GM19240 (cell line): ENCODE measurements around the gene IQSEC3.
"Not testable (repeated sequence)": the region's sequence is repeated elsewhere in the genome, so short reads cannot be mapped to it uniquely, and the experiment has no call there.

Experiments
- DNase-seq: peaks from one replicate; pipeline ENCODE4 v3.0.0; 2011; ENCODE audit warnings: low spot score; ENCODE audit not compliant: insufficient read length

Gene IQSEC3

DNA sequence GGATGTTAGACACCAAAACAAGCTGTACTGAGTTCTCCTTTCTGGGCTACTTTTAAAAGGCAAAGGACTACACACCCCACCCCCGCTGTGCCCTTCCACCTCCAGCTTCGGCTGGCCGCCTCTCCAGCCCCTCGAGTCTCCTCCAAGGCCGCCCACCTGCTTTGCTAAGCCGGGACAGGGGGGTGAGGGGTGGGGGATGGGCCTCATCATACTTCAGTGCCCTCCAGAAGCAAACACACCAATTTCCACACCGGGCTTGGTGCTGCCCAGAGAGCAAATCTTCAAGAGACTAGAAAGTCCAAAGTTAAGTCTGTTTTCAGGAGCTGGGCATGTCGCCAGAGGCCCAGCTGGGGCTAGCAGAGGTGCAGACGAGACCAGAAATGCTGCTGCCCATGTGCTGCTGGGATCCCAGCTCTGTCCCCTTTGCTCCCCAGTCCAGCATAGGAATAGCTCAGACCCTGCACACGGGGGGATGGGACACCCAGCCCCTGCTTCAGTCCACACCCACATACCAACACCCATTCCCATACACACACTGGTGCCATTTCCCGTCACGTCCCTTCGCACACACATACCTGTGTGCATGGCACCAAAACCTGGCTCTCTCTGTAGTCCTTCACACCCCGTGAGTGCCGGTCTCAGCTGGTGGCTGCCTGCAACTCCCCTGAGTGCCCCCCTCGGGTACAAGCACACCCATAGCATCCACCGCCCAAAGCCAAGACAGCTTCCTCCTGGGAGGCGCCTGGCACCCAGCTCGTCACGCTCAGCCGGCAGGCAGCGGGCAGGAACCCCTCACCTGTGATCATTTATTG is 146.4 kb downstream of the IQSEC3 start:
- no peak for DNase-seq

- no peak for DNase-seq
Measured at GRCh38 chr12:213527-213932, 147.0 kb downstream of the IQSEC3 start.

DNA sequence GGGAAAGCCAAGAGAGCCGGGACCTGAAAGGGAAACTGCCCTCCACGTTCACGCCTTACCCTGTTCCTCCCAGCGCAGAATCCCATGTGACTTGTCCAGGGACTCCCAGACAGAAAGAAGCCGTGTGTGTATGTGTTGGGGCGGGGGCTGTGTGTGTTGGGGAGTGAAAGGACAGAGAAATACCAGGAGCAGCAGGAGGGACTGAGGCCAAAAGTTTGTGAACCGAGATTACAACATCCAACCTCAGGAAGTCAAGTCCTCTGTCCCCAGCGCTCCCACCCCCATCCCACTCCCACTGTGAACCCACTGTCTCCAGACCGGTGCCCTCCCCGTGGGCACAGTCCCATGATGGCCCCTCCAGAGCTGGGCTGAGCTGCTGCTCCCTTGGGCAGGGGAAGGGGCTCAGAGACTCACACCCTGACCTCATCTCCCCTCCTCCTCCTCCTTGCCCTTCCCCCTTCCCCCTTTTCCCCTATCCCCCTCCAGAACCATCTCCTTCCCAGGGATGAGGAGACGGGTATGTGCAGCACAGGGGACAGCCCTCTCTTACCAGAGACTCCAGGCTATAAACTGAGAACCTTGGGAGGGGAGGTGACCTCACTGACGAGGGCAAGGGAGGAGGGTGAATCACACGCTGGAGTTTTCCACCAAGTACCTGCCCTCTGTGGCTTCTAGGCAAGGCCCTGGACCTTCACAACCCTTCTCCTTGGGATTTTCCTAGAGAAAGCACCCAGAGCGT is 147.6 kb downstream of the IQSEC3 start, which contains the start of gene SLC6A12:
SLC6A12 (minus strand) TSS at position 155 of the 739 bp plus-strand sequence. CDS start 4,171 bp downstream, outside the sequence.
- no peak for DNase-seq

DNA sequence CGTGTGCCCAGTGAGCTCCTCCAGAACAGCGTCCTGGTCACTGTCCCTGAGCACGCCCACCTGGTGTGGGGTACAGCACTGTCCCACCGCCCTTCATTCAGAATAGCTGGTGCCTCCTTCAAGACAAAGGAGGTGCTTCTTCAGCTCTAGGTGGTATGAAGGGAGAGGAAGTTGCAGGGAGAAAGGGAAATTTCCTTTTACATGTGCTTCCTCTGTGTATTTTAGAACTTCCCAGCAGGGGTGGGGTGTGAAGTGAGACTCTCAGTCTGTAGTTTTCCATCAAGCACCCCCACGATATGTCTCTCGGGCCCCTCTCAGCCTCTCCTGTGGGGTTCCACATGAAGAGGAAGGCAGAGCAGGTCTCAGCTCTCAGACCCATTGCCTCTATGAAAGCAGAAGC is 148.5 kb downstream of the IQSEC3 start:
- DNase-seq = no peak

GRCh38 chr12:217029-217428 is 150.5 kb downstream of the IQSEC3 start:
- not testable (repeated sequence) for DNase-seq

DNA sequence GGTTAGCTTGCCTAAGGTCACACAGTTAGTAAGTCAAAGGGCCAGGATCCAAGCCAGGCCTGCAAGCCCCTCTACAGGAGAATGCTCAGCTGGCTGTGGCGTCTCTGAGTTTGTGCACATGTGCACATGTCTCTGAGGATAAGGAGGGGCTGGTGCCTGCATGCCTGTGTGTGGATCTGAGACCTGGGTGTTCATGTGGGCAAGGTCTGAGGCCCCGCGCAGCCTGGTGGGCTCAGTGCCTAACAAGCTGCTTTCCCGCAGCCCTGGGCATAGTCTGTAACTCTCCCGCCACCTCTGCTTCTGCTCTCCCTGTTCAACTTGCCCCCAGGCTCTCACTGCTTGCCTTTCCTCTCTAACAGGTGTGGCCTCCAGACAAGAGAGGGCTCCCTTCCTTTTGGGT is 151.7 kb downstream of the IQSEC3 start:
- no peak for DNase-seq

DNA sequence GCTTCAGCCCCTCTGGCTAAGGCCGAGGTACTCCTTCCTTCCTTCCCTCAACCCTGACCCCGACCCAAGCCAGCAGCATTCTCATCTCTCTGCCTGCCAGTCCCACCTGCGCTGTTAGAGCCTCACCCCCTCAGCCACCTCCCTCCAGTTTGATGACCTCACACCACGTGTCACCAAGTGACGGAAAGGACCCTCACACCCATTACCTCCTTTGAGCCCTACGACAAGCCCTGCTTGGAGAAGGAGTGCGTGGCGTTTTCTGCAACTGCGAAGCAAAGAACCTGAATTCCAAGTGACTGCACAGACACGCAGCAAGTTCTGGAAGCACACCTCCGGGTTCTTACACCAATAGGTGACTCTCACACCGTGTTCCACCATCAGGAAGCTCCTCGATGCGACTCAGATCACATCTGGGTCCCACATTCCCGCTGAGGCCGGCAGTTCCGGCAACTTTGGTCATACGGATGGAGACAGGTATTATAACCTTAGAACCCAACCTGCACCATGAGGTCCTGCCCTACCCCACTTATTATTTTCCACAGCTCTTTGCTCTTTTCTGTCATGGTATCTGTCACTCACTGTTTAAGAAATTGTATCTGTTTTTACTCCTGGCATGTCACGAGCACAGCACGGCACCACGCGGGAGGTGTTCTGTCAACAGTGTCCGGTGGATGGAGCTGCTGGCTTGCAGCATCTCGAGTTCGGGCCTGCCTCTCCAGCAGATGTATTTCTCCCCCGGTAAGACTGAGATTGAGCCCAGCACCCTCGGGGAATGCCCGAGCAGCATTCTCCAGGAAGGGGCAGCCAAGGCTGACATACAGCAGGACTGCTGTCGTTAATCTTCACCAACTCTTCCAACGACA is 152.4 kb downstream of the IQSEC3 start:
- DNase-seq = no peak

DNA sequence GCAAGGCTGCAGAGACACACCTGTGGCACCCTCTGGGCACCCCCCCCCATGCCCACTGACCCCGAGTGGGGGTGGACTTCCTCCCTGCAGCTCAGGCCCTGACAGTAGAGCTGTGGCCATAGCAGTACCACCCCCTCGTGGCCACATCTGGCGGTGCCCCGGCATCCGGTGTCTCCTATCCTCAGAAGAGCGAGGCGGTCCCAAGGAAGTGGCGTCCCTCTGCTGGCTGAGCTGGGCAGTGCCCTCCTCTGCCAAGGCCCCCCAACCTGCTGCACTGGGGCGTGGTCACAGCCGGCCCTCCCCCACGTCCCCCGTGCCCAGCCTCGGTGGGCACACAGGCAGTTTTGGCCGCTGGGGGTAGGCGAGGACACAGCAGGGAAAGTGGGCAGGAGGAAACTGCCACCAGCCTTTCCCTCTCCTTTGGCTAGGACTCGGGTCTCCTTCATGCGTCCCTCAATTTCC is 153.4 kb downstream of the IQSEC3 start:
- DNase-seq = peak; percentile 38

- no peak for DNase-seq
Measured at GRCh38 chr12:220491-220890, 153.9 kb downstream of the IQSEC3 start.

DNA sequence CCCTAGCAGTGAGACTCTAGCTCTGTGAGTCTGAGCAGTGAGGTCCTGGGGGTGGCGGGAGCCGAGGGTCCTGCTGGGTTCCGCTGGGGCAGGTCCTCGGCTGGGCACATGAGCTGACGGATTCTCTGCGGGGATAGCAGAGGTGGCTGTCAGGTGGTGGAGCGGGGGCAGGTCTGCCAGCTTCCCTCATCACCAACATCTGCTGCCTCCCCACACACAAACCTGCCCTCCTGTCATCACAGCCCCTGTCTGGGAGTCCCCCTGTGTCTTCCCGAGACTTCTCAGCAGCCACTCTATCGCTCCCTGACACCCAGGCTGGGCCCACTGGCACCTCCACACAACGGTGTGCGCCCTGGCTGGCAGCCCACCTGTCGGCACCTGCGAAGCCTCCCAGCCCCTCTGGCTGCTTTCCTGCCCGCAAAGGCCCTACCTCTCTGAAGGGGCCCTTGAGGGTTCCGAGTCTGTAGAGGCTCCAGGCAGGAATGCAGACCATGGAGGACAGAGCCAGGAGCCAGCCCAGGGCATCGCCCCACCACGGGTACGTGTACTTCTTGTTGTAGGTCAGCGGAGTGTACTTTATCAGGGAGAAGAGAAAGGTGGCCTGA is 154.5 kb downstream of the IQSEC3 start:
- DNase-seq = no peak

DNA sequence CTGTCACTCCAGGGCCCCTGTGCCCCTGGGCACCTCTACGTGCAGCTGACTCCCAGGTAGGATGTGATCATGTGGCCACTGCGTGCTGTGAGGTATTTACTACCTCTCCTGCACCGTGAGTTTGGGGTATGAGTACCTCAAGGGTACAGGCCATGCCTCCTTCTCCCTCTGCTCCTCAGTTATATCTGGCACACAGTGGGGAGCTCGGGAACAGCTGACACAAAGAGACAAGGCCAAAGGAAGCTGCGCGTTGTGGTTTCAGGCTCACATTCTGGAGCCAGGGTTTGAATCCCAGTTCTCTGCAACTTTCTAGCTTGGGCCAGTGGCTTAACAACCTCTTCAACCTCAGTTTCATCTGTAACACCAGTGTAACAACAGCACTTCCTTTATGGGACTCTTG is 155.2 kb downstream of the IQSEC3 start:
- DNase-seq = no peak

- no peak for DNase-seq
Measured at GRCh38 chr12:223841-224240, 157.3 kb downstream of the IQSEC3 start.

DNA sequence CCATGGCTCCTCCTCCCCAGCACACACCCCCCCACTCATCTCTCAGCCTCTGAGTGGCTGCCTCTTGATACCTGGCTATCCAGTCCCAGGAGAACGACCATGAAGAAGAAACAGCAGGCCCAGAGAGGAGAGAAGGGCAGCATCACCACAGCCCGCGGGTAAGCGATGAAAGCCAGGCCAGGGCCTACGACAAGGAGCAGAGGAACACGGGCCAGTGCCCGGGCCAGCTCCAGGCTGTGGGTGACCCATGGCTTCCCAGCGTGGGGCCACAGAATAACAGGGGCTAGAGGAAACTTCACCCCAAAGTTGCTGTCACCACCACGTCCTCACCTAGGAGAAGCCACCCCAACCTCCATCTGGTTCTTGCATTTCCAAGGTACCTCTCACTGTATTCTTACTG is 157.8 kb downstream of the IQSEC3 start:
- no peak for DNase-seq

DNA sequence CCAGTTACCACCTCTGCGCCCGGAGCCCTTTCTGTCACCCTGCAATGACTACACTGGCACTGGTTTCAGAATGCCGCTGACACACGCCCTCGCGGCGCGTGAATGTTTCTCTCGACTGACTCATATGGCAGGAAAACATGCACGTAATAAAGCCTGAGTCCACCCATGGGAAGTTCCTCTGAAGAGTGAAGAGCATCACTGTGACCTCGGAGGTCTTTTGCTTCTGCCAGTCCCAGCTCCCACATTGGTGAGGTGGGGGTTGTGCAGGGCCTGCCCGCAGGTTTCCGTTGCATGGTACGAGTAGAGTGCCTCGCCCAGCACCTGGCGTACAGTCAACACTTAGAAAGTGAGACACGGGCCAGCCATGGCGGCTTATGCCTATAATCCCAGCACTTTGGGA is 158.4 kb downstream of the IQSEC3 start:
- no peak for DNase-seq

DNA sequence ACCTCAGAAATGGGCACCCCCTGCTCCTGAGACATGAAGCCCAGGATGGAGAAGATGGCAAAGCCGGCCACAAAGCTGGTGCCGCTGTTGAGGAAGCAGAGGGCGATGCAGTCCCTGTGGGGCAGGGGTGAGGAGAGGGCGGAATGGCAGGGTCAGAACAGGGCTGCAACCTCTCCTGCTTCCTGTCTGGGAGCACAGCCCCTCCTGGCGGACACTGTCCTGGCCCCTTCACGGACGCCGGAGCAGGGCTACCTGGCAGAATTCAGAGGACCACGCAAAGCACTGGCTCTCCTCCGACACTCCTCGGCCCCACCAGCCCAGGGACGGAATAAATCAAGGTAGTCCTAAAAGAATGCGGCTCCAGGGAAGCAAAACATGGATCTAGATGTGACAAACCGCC is 159.8 kb downstream of the IQSEC3 start:
- no peak for DNase-seq

- no peak for DNase-seq
Measured at GRCh38 chr12:227286-227915, 160.8 kb downstream of the IQSEC3 start.
